GDM1 (cell line): ENCODE data around the gene CD164.

Source experiments
- DNase-seq: peaks from one replicate; lab custom pipeline; 2025; lab: John Stamatoyannopoulos, UW

Gene CD164

GRCh38 chr6:109381747-109382575, at the start of gene CD164:
TSS of gene CD164 (minus strand) at chr6:109382467. CDS start at chr6:109382378, 89 bp downstream.
- peak; percentile 94 for DNase-seq

GRCh38 chr6:109429496-109429895, 47.2 kb upstream of the CD164 start:
- no peak for DNase-seq

- no peak for DNase-seq
These were observed 46.7 kb upstream of the CD164 start for GRCh38 chr6:109428889-109429477.

- no peak for DNase-seq
These were observed 42.7 kb upstream of the CD164 start for GRCh38 chr6:109424946-109425345.

- DNase-seq: no peak
These were observed 38.9 kb upstream of the CD164 start for GRCh38 chr6:109421184-109421583.

- DNase-seq: peak; percentile 69
These were observed 38.5 kb upstream of the CD164 start for GRCh38 chr6:109420751-109421150.

GRCh38 chr6:109417646-109418045, 35.4 kb upstream of the CD164 start:
- no peak for DNase-seq

GRCh38 chr6:109411034-109411433, 28.8 kb upstream of the CD164 start:
- no peak for DNase-seq

- no peak for DNase-seq
These were observed 23.9 kb upstream of the CD164 start for GRCh38 chr6:109406196-109406595.

GRCh38 chr6:109397020-109397419, 14.8 kb upstream of the CD164 start:
- no peak for DNase-seq

- DNase-seq: no peak
These were observed 13.9 kb upstream of the CD164 start for GRCh38 chr6:109396046-109396718.

GRCh38 chr6:109393886-109394281, 11.6 kb upstream of the CD164 start:
- no peak for DNase-seq

GRCh38 chr6:109393157-109393885, 11.1 kb upstream of the CD164 start:
- no peak for DNase-seq

- no peak for DNase-seq
These were observed 7.5 kb upstream of the CD164 start for GRCh38 chr6:109389650-109390274.

- DNase-seq: no peak
These were observed 6.0 kb upstream of the CD164 start for GRCh38 chr6:109388265-109388664.

GRCh38 chr6:109383438-109383940, 1.2 kb upstream of the CD164 start:
- no peak for DNase-seq

GRCh38 chr6:109382576-109383437, 540 bp upstream of the CD164 start:
- DNase-seq: peak; percentile 94

- no peak for DNase-seq
These were observed 1.1 kb downstream of the CD164 start for GRCh38 chr6:109381061-109381746.

GRCh38 chr6:109379711-109380110, 2.6 kb downstream of the CD164 start:
- DNase-seq: no peak

- no peak for DNase-seq
These were observed 4.5 kb downstream of the CD164 start for GRCh38 chr6:109377717-109378116.
